Chondrocyte (in vitro differentiated cells): ENCODE results near the gene MB. TPM values are rescaled to one million over a fixed set of nuclear protein-coding genes. Genes with fewer than 3 reads are reported as not detected.
A peak's percentile ranks its signal among the peaks of the same experiment; 100 is the strongest.

Experiments used
- DNase-seq: peaks from one replicate; pipeline ENCODE4 v3.0.0; 2021; ENCODE audit warnings: mixed read lengths, low spot score
- H3K27ac Mint-ChIP-seq: one replicate; pipeline ENCODE4 v1.8.0; 2021; ENCODE audit warnings: mild to moderate bottlenecking, moderate library complexity, mixed read lengths; ENCODE audit not compliant: unreplicated experiment
- H3K27me3 Mint-ChIP-seq: 2 replicates; pipeline ENCODE4 v1.8.0; 2021; ENCODE audit warnings: low read depth, mixed read lengths
- H3K36me3 Mint-ChIP-seq: 2 replicates; pipeline ENCODE4 v1.8.0; 2021; ENCODE audit warnings: low read depth, mixed read lengths
- H3K4me1 Mint-ChIP-seq: 2 replicates; pipeline ENCODE4 v1.8.0; 2021; ENCODE audit warnings: low read depth, mild to moderate bottlenecking, mixed read lengths
- H3K4me3 Mint-ChIP-seq: one replicate; pipeline ENCODE4 v1.8.0; 2021; ENCODE audit warnings: mild to moderate bottlenecking, moderate library complexity, mixed read lengths; ENCODE audit not compliant: unreplicated experiment
- H3K9me3 Mint-ChIP-seq: 2 replicates; pipeline ENCODE4 v1.8.0; 2021; ENCODE audit warnings: low read depth, mixed read lengths
- CTCF ChIP-seq: fragments of 200-600 bp; sonication (generic); IDR thresholded peaks from 2 replicates; pipeline ENCODE4 v1.5.0; 2021; ENCODE audit warnings: antibody characterized with exemption, mild to moderate bottlenecking, moderate library complexity
- total RNA-seq: library from RNA; stranded (reverse); gene quantifications from 3 replicates; pipeline ENCODE4 v1.2.1, GENCODE V29; 2021

The MB gene
- total RNA-seq, 1 donor from 2014 or later = not detected

- H3K36me3 Mint-ChIP-seq = no peaks in the 10 kb centered on the region
- H3K27ac Mint-ChIP-seq = no peak overlapping the region
- TF ChIP-seq CTCF = no peak
- no peak overlapping the region for H3K4me3 Mint-ChIP-seq
- H3K9me3 Mint-ChIP-seq = peaks cover 4% of the 10 kb centered on the region
- no peaks in the 10 kb centered on the region for H3K27me3 Mint-ChIP-seq
- peaks cover 31% of the 10 kb centered on the region for H3K4me1 Mint-ChIP-seq
- DNase-seq = no peak
These were observed 26.4 kb downstream of the MB start for GRCh38 chr22:35590634-35591295.

GRCh38 chr22:35589756-35590093, 27.4 kb downstream of the MB start:
- Mint-ChIP-seq H3K4me1 (peaks cover 31% of the 10 kb centered on the region), H3K4me3 (no peak overlapping the region), H3K27me3 (no peaks in the 10 kb centered on the region), H3K9me3 (peaks cover 4% of the 10 kb centered on the region), H3K27ac (peak overlapping the region; percentile 71), H3K36me3 (no peaks in the 10 kb centered on the region)
- no peak for DNase-seq
- TF ChIP-seq CTCF = no peak

GRCh38 chr22:35589071-35589755, 27.9 kb downstream of the MB start:
- Mint-ChIP-seq H3K9me3 (peaks cover 4% of the 10 kb centered on the region), H3K27me3 (no peaks in the 10 kb centered on the region), H3K36me3 (no peaks in the 10 kb centered on the region), H3K27ac (peak overlapping the region; percentile 71), H3K4me3 (no peak overlapping the region), H3K4me1 (peaks cover 31% of the 10 kb centered on the region)
- TF ChIP-seq CTCF = peak; percentile 34
- no peak for DNase-seq

GRCh38 chr22:35587896-35588295, 29.2 kb downstream of the MB start:
- TF ChIP-seq CTCF = no peak
- Mint-ChIP-seq H3K27ac (peak overlapping the region; percentile 63), H3K4me3 (no peak overlapping the region), H3K4me1 (peaks cover 31% of the 10 kb centered on the region), H3K36me3 (no peaks in the 10 kb centered on the region), H3K27me3 (no peaks in the 10 kb centered on the region), H3K9me3 (peaks cover 4% of the 10 kb centered on the region)
- DNase-seq = no peak

- no peak for DNase-seq
- Mint-ChIP-seq H3K9me3 (peaks cover 4% of the 10 kb centered on the region), H3K27ac (peak overlapping the region; percentile 63), H3K4me1 (peaks cover 27% of the 10 kb centered on the region), H3K36me3 (no peaks in the 10 kb centered on the region), H3K27me3 (no peaks in the 10 kb centered on the region), H3K4me3 (no peak overlapping the region)
- peak; percentile 30 for TF ChIP-seq CTCF
These were observed 29.7 kb downstream of the MB start for GRCh38 chr22:35587447-35587870.
